Measurements from ENCODE around the gene DIP2A. TPM values are rescaled to one million over a fixed set of nuclear protein-coding genes. Genes with fewer than 3 reads are reported as not detected.

DIP2A gene
- total and polyA plus RNA-seq, 4 donors, result 15.5 to 71.4 (median 28.7) TPM

DNA sequence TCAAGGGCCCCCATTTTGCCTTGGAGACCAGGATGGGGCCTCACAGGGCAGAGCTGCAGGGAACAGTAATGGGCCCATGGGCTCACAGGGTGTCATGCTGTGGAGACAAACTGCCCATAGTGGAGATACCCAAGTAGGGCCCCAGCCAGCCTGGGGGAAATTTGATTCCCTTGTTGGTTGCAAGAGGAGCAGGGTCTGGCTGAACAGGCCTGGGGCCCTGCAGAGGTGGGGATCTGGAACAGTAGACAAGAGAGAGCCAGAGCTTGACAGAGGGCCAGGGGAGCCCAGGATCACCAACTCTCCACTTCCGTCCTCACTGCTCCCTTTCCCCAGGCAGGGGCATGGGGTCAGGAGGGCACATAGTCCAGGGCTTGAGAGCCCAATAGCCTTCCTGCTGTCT lies 137.5 kb downstream of the DIP2A start:
- Histone ChIP-seq H3K27ac (ENCODE audit: low read depth in 1 of 2, low read length in 1 of 2) (no peak overlapping the region), H3K9ac (ENCODE audit: insufficient read depth in 1 of 2, low read length in 2 of 2) (no peak overlapping the region), H3K27me3 (ENCODE audit: control insufficient read depth in 3 of 3, insufficient read depth in 3 of 3, low read length in 2 of 3) (no peaks in the 10 kb centered on the region), H3K9me3 (ENCODE audit: control insufficient read depth in 4 of 4, insufficient read depth in 3 of 4, low read length in 3 of 4) (peaks cover 0 to 13% (median 0%) of the 10 kb centered on the region in 4 donors), H3K4me1 (ENCODE audit: control insufficient read depth in 5 of 5, insufficient read depth in 5 of 5, low read length in 5 of 5) (peaks cover 0 to 10% (median 0%) of the 10 kb centered on the region in 5 donors), H3K4me3 (no peak overlapping the region), H3K36me3 (ENCODE audit: control insufficient read depth in 4 of 4, insufficient read depth in 4 of 4, low read length in 4 of 4) (no peaks in the 10 kb centered on the region)
- TF ChIP-seq, protein P1, sequence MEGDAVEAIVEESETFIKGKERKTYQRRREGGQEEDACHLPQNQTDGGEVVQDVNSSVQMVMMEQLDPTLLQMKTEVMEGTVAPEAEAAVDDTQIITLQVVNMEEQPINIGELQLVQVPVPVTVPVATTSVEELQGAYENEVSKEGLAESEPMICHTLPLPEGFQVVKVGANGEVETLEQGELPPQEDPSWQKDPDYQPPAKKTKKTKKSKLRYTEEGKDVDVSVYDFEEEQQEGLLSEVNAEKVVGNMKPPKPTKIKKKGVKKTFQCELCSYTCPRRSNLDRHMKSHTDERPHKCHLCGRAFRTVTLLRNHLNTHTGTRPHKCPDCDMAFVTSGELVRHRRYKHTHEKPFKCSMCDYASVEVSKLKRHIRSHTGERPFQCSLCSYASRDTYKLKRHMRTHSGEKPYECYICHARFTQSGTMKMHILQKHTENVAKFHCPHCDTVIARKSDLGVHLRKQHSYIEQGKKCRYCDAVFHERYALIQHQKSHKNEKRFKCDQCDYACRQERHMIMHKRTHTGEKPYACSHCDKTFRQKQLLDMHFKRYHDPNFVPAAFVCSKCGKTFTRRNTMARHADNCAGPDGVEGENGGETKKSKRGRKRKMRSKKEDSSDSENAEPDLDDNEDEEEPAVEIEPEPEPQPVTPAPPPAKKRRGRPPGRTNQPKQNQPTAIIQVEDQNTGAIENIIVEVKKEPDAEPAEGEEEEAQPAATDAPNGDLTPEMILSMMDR (IDR thresholded peaks at IDR 0.05; ENCODE audit: control extremely low read depth, extremely low read depth), result no peak
- ATAC-seq (ENCODE audit: insufficient read depth, low FRiP score) (no peak), DNase-seq (no peak)
- WGBS, 2 donors, result 100% methylated on average over 1 of the region's 1 CpG

- ATAC-seq (ENCODE audit: insufficient read depth, low FRiP score), result no peak
- DNase-seq, result no peak
- peaks cover 0 to 13% (median 4%) of the 10 kb centered on the region in 5 donors for H3K4me1 ChIP-seq (ENCODE audit: control insufficient read depth in 5 of 5, insufficient read depth in 5 of 5, low read length in 5 of 5)
- no peak overlapping the region for H3K27ac ChIP-seq (ENCODE audit: low read depth in 1 of 2, low read length in 1 of 2)
- no peaks in the 10 kb centered on the region for H3K36me3 ChIP-seq (ENCODE audit: control insufficient read depth in 4 of 4, insufficient read depth in 4 of 4, low read length in 4 of 4)
- TF ChIP-seq, protein P1 (IDR thresholded peaks at IDR 0.05; ENCODE audit: control extremely low read depth, extremely low read depth), result no peak
- no peak overlapping the region for H3K4me3 ChIP-seq
- WGBS, 2 donors, result 95 to 96% methylated on average over 8 of the region's 8 CpGs
- no peak overlapping the region for H3K9ac ChIP-seq (ENCODE audit: insufficient read depth in 1 of 2, low read length in 2 of 2)
- peaks cover 0 to 11% (median 0%) of the 10 kb centered on the region in 4 donors for H3K9me3 ChIP-seq (ENCODE audit: control insufficient read depth in 4 of 4, insufficient read depth in 3 of 4, low read length in 3 of 4)
- no peaks in the 10 kb centered on the region for H3K27me3 ChIP-seq (ENCODE audit: control insufficient read depth in 3 of 3, insufficient read depth in 3 of 3, low read length in 2 of 3)
Measured at GRCh38 chr21:46597031-46597430, 138.3 kb downstream of the DIP2A start.

DNA sequence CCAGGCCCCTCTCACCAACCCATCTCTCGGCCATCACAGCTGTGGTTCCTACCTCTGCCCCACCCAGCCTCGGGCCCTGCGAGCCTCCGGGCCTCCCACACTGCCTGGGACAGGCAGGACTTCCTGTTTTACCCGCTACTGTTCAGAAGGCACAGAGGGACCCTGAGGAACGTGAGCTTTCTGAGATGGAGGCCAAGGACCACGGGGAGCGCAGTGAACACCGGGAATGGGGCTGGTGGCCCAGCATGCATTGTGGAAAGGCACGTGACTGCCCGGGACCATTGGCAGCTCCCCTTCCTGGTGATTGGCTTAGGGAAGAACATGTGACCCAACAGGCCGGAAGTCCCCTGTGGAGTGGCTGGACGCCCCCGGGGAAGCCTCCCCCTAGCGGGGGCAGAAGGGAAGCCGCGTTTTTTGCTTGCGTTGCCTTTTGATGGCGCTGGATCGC lies 139.2 kb downstream of the DIP2A start:
- Histone ChIP-seq H3K9ac (ENCODE audit: insufficient read depth in 1 of 2, low read length in 2 of 2) (no peak overlapping the region), H3K27ac (ENCODE audit: low read depth in 1 of 2, low read length in 1 of 2) (no peak overlapping the region), H3K4me3 (no peak overlapping the region), H3K36me3 (ENCODE audit: control insufficient read depth in 4 of 4, insufficient read depth in 4 of 4, low read length in 4 of 4) (no peaks in the 10 kb centered on the region), H3K4me1 (ENCODE audit: control insufficient read depth in 5 of 5, insufficient read depth in 5 of 5, low read length in 5 of 5) (peaks cover 0 to 17% (median 4%) of the 10 kb centered on the region in 5 donors), H3K9me3 (ENCODE audit: control insufficient read depth in 4 of 4, insufficient read depth in 3 of 4, low read length in 3 of 4) (peaks cover 0 to 6% (median 0%) of the 10 kb centered on the region in 4 donors), H3K27me3 (ENCODE audit: control insufficient read depth in 3 of 3, insufficient read depth in 3 of 3, low read length in 2 of 3) (no peaks in the 10 kb centered on the region)
- WGBS, 2 donors, result 89 to 91% methylated on average over 20 of the region's 20 CpGs
- ATAC-seq (ENCODE audit: insufficient read depth, low FRiP score), result no peak
- TF ChIP-seq, protein P1 (IDR thresholded peaks at IDR 0.05; ENCODE audit: control extremely low read depth, extremely low read depth), result no peak
- no peak for DNase-seq
